Coronary artery (tissue), 2 donors: Measurements from ENCODE around the gene GALR2.

Experiments used
- DNase-seq: peaks from one replicate; pipeline ENCODE4 v3.0.0-alpha.2; 2017; ENCODE audit warnings: low spot score
- H3K27ac ChIP-seq, 2 donors: fragments of 200-600 bp; sonication (generic); one replicate each; pipeline ENCODE4 v1.5.1; 2016 to 2019
- H3K4me3 ChIP-seq: fragments of 200-600 bp; sonication (generic); 2 replicates; pipeline ENCODE4 v1.5.1; 2016; ENCODE audit warnings: mild to moderate bottlenecking, moderate library complexity
- TF ChIP-seq, protein P1 (sequence below): fragments of 200-600 bp; sonication (generic); IDR thresholded peaks from one replicate; pipeline ENCODE4 v1.5.1; 2019; ENCODE audit warnings: antibody characterized with exemption

The GALR2 gene

DNA sequence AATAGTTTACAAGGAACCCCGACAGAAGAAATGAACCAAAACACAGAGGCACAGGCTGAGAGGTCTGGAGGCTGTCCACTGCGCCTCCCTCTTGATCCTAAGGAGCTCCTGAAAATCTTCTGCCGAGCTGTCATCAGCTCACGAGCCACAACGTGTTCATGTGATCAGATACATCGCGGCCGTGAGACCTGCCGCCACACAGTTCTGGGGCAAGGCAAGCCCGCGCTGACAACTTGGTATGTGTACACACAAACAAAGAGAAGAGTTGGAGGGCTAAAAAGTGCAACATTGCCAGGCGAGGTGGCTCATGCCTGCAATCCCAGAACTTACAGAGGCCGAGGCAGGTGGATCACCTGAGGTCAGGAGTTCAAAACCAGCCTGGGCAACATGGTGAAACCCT is 21.4 kb downstream of the GALR2 start:
- Histone ChIP-seq H3K27ac (no peak overlapping the region), H3K4me3 (no peak overlapping the region)
- DNase-seq, result no peak
- TF ChIP-seq, protein P1, sequence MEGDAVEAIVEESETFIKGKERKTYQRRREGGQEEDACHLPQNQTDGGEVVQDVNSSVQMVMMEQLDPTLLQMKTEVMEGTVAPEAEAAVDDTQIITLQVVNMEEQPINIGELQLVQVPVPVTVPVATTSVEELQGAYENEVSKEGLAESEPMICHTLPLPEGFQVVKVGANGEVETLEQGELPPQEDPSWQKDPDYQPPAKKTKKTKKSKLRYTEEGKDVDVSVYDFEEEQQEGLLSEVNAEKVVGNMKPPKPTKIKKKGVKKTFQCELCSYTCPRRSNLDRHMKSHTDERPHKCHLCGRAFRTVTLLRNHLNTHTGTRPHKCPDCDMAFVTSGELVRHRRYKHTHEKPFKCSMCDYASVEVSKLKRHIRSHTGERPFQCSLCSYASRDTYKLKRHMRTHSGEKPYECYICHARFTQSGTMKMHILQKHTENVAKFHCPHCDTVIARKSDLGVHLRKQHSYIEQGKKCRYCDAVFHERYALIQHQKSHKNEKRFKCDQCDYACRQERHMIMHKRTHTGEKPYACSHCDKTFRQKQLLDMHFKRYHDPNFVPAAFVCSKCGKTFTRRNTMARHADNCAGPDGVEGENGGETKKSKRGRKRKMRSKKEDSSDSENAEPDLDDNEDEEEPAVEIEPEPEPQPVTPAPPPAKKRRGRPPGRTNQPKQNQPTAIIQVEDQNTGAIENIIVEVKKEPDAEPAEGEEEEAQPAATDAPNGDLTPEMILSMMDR, result no peak

DNA sequence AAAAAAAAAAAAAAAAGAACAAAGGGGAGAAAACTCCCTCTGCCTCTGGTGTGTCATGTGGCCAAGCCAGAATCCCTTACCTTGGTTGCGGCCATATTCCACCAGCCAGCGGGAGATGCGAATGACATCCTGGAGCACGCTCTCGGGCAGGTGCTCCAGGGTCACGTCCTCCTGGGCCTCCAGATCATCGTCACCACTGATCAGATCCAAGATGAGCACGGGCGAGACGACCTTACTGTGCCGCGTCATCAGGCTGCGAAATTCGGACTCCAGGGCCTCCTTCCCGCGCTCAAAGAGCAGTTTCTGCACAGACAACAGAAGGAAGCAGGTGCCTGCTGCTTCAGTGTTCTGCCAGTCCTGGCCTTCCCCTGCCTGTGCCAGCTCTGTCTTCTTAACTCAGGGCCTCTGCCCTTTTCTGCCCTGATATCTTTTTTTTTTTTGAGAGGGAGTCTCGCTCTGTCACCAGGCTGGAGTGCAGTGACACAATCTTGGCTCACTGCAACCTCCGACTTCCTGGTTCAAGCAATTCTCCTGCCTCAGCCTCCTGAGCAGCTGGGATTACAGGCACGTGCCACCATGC is 23.2 kb downstream of the GALR2 start:
- no peak overlapping the region for H3K4me3 ChIP-seq
- no peak overlapping the region for H3K27ac ChIP-seq
- no peak for DNase-seq
- TF ChIP-seq, protein P1, result no peak

DNA sequence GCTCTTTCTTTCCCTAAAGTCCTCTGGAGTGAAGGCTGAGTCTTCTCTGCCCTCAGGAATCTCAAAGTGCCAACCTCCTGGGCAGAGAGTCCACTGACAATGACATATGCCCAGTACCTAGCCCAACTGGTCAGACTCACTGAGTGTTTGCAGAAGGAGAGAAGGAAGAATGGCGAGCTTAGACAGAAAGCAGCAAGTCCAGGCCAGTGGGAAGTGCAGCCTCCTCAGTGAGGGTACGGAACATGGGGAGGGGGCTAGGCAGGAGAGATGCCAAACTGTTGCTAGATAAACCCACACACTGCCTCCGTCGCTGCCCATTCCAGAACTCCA is 28.3 kb downstream of the GALR2 start:
- DNase-seq, result no peak
- TF ChIP-seq, protein P1, result no peak
- Histone ChIP-seq H3K27ac (peak overlapping the region; percentile 70 to 76), H3K4me3 (peak overlapping the region; percentile 95)

DNA sequence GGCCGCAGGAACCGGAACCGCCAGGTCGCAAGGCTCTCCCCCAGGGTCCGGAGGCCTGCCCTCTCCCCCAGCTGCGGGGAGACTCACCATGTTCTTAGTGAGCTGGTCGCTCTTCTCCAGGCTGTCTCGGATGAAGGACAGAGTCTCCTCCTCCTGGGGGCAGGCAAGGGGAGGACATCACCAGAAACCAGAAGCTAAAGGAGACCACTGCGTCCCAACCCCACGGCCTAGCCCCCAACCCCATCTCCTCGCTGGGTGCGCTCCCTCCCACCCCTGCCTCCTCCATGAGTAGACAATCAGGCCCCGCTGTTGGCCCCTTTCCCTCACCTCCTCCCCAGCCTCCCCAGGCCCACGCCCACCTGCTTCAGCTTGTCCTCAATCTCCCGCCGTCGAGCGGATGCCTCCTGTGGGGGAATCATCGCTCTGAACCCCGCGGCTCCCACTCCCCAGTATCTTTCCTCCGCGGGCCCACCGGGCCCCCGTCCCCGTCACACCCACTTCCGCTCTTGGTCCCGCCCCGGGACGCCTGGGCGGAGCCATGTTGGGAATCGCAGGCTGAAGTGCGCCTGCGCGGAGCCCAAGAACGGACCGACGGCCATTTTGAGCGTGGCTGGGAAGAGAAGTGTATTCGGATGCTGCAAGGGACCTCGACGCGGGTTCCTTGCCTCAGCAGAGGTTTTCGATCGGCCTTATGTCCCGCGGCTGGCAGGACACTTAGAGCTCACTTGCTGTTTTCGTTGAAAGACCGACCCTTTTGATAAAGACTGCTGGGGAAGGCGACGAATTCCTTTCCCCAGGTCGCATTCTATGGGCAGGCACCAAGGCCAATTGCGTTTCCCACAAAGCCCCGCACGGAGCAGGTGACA is 28.9 kb downstream of the GALR2 start, which contains the start of gene EXOC7:
Gene EXOC7, minus strand, starts transcription at position 514 of the 866 bp plus-strand sequence. Its CDS starts 95 bp downstream, at position 419.
- TF ChIP-seq, protein P1, result no peak
- peak within 1 kb of the TSS; percentile 95 for H3K4me3 ChIP-seq
- peak within 1 kb of the TSS; percentile 70 to 76 for H3K27ac ChIP-seq
- peak; percentile 93 for DNase-seq

DNA sequence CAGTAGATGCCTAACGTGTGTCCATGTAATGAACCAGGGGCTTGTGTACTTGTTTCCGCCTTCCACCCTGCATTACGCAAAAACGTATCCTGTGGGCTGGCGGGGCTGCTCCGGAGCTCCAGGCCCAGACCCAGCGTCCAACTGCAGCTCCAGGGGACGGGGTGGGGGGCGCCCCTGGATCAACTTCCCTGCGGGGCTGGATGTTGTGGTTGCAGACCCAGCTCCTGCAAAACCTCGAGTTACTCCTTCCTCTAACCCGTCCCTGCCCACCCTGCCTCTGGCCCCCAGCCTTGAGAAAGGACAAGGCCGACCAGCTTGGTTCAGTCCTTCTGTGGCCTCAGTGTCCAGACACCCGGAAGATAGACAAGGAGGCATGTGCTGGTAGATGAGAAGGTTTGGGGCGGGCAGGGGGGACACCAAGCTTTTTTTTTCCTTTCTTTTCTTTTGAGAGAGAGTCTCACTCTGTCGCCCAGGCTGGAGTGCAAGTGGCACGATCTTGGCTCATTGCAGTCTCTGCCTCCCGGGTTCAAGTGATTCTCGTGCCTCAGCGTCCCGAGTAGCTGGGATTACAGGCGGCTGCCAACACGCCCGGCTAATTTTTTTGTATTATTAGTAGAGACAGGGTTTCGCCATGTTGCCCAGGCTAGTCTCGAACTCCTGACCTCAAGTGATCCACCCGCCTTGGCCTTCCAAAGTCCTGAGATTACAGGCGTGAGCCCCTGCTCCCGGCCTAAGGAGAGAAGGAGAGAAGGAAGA is 29.7 kb downstream of the GALR2 start:
- TF ChIP-seq, protein P1, result no peak
- DNase-seq, result no peak
- Histone ChIP-seq H3K4me3 (peak overlapping the region; percentile 95), H3K27ac (peak overlapping the region; percentile 70 to 76)

DNA sequence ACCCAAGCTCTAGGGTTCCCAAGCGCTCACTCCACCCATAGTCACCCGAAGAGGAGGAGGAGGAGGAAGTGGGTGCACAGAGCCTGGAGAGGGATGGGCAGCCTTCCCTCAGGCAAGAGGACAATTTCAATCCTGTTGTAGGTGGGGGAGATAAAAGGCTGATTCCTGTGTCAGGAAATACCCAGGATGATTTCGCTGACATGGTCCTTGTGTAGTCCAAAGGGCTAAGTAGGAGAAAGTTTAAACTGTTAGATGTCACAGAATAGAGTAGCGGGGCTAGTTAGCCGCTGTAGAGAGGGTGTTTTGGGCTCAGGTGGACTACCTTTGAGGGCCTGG is 30.3 kb downstream of the GALR2 start:
- DNase-seq, result no peak
- Histone ChIP-seq H3K27ac (no peak overlapping the region), H3K4me3 (no peak overlapping the region)
- TF ChIP-seq, protein P1, result no peak
